ENCODE data around the gene LEUTX. TPM values are rescaled to one million over a fixed set of nuclear protein-coding genes. Genes with fewer than 3 reads are reported as not detected.

Gene LEUTX
- total and polyA plus RNA-seq, 2 donors (not counting 1 experiment from before 2014, with no cell fraction given), result not detected

- Histone ChIP-seq H3K27ac (ENCODE audit: low read length in 2 of 2) (no peak overlapping the region), H3K4me3 (ENCODE audit: control extremely low read depth in 1 of 5, extremely low read depth in 1 of 5, insufficient read depth in 1 of 5, low read depth in 2 of 5, low read length in 4 of 5) (no peak overlapping the region), H2AFZ (ENCODE audit: insufficient read depth, low read depth, low read length, poor library complexity, severe bottlenecking) (no peak overlapping the region), H3K4me1 (ENCODE audit: control insufficient read depth in 2 of 2, insufficient read depth in 2 of 2, low read length in 2 of 2) (no peaks in the 10 kb centered on the region), H3K79me2 (ENCODE audit: control insufficient read depth, insufficient read depth, low read length) (no peaks in the 10 kb centered on the region), H4K20me1 (ENCODE audit: control insufficient read depth, insufficient read depth, low read length, poor library complexity, severe bottlenecking) (no peaks in the 10 kb centered on the region), H3K4me2 (replicated peaks; ENCODE audit: low read depth, low read length, poor library complexity, severe bottlenecking) (no peak overlapping the region), H3K9ac (ENCODE audit: low read length) (no peak overlapping the region), H3K36me3 (replicated peaks in 1 of 2; ENCODE audit: control extremely low read depth in 1 of 2, control insufficient read depth in 1 of 2, extremely low read depth in 1 of 2, insufficient read depth in 2 of 2, low read length in 1 of 2) (no peaks in the 10 kb centered on the region), H3K27me3 (replicated peaks in 1 of 4; ENCODE audit: control extremely low read depth in 1 of 4, control insufficient read depth in 3 of 4, insufficient read depth in 4 of 4, low read length in 3 of 4) (peaks cover 0 to 13% (median 8%) of the 10 kb centered on the region in 4 experiments), H3K9me3 (ENCODE audit: control extremely low read depth in 1 of 3, control insufficient read depth in 2 of 3, insufficient read depth in 1 of 3, low read length in 2 of 3) (no peaks in the 10 kb centered on the region)
- DNase-seq (no peak), ATAC-seq (ENCODE audit: low read depth) (no peak)
- intact Hi-C loops (cut with micrococcal nuclease), result no loop called here
- Mint-ChIP-seq H3K4me1 (no peaks in the 10 kb centered on the region), H3K9me3 (ENCODE audit: insufficient read depth) (peaks cover 2% of the 10 kb centered on the region), H3K27ac (no peak overlapping the region), H3K4me3 (no peak overlapping the region), H3K27me3 (peaks cover 49% of the 10 kb centered on the region)
- TF ChIP-seq CTCF (IDR thresholded peaks at IDR 0.05) (no peak), EZH2 (IDR thresholded peaks at IDR 0.05; ENCODE audit: borderline replicate concordance, insufficient read depth, low read depth, low read length, poor library complexity, severe bottlenecking) (no peak)
- ChIA-PET POLR2A (no interaction called here), CTCF (no interaction called here)
- no CpG with 5 or more reads among the region's 3 CpGs for WGBS (ENCODE audit: insufficient coverage)
These were observed 39.8 kb upstream of the LEUTX start for GRCh38 chr19:39738814-39739213.

- Histone ChIP-seq H3K9ac (ENCODE audit: low read length) (no peak overlapping the region), H3K36me3 (replicated peaks in 1 of 2; ENCODE audit: control extremely low read depth in 1 of 2, control insufficient read depth in 1 of 2, extremely low read depth in 1 of 2, insufficient read depth in 2 of 2, low read length in 1 of 2) (no peaks in the 10 kb centered on the region), H4K20me1 (ENCODE audit: control insufficient read depth, insufficient read depth, low read length, poor library complexity, severe bottlenecking) (no peaks in the 10 kb centered on the region), H3K4me2 (replicated peaks; ENCODE audit: low read depth, low read length, poor library complexity, severe bottlenecking) (no peak overlapping the region), H2AFZ (ENCODE audit: insufficient read depth, low read depth, low read length, poor library complexity, severe bottlenecking) (no peak overlapping the region), H3K27ac (ENCODE audit: low read length in 2 of 2) (no peak overlapping the region), H3K27me3 (replicated peaks in 1 of 4; ENCODE audit: control extremely low read depth in 1 of 4, control insufficient read depth in 3 of 4, insufficient read depth in 4 of 4, low read length in 3 of 4) (peaks cover 0 to 22% (median 8%) of the 10 kb centered on the region in 4 experiments), H3K4me1 (ENCODE audit: control insufficient read depth in 2 of 2, insufficient read depth in 2 of 2, low read length in 2 of 2) (no peaks in the 10 kb centered on the region), H3K79me2 (ENCODE audit: control insufficient read depth, insufficient read depth, low read length) (no peaks in the 10 kb centered on the region), H3K4me3 (ENCODE audit: control extremely low read depth in 1 of 5, extremely low read depth in 1 of 5, insufficient read depth in 1 of 5, low read depth in 2 of 5, low read length in 4 of 5) (no peak overlapping the region), H3K9me3 (ENCODE audit: control extremely low read depth in 1 of 3, control insufficient read depth in 2 of 3, insufficient read depth in 1 of 3, low read length in 2 of 3) (no peaks in the 10 kb centered on the region)
- DNase-seq (no peak), ATAC-seq (ENCODE audit: low read depth) (no peak)
- POLR2A ChIA-PET, result no interaction called here
- Mint-ChIP-seq H3K27me3 (peaks cover 54% of the 10 kb centered on the region), H3K4me1 (no peaks in the 10 kb centered on the region), H3K27ac (no peak overlapping the region), H3K9me3 (ENCODE audit: insufficient read depth) (peaks cover 2% of the 10 kb centered on the region), H3K4me3 (no peak overlapping the region)
- intact Hi-C loops (cut with micrococcal nuclease), result no loop called here
- no CpG with 5 or more reads among the region's 1 CpG for WGBS (ENCODE audit: insufficient coverage)
- CTCF ChIA-PET, result interaction anchor here (0.9 kb wide), 1 partner anchor 102 kb away, joined by 3 read pairs; no protein-coding TSS in a partner anchor
- TF ChIP-seq EZH2 (IDR thresholded peaks at IDR 0.05; ENCODE audit: borderline replicate concordance, insufficient read depth, low read depth, low read length, poor library complexity, severe bottlenecking) (no peak), CTCF (IDR thresholded peaks at IDR 0.05) (no peak)
These were observed 38.3 kb upstream of the LEUTX start for GRCh38 chr19:39740395-39740794.

All from B cell (primary cell).